GM12878 (cell line): ENCODE measurements around the gene VPS18. TPM values are rescaled to one million over a fixed set of nuclear protein-coding genes. Genes with fewer than 3 reads are reported as not detected.

Experiments
- ATAC-seq: fragments of 200-7000 bp; cut with Tn5 transposase; 3 replicates; pipeline ENCODE4 v1.9.1; 2020; ENCODE audit warnings: mild to moderate bottlenecking, moderate library complexity
- BruUV-seq: library from RNA; stranded (reverse); fragments of 400-500 nt; replicated peaks from 2 replicates; lab custom pipeline; 2021; lab: Mats Ljungman, UMichigan
- CTCF ChIA-PET: fragments of 300-600 bp; sonication (Branson Sonifier 250); formaldehyde crosslinking; extraction: SDS; loops from one replicate; lab custom pipeline; 2021; ENCODE audit warnings: inconsistent platforms; lab: Yijun Ruan, JAX
- POLR2A ChIA-PET: fragments of 350-600 bp; formaldehyde crosslinking; extraction: SDS; loops from one replicate; lab custom pipeline; 2021; ENCODE audit warnings: inconsistent platforms; lab: Charles Lee
- RAD21 ChIA-PET: fragments of 300-600 bp; sonication (Branson Sonifier 250); formaldehyde crosslinking; loops from one replicate; lab custom pipeline; 2023; ENCODE audit warnings: antibody characterized with exemption; ENCODE audit not compliant: unreplicated experiment; lab: Charles Lee
- SMC1A ChIA-PET: fragments of 300-600 bp; sonication (Branson Sonifier 250); formaldehyde crosslinking; loops from one replicate; lab custom pipeline; 2023; ENCODE audit not compliant: unreplicated experiment, uncharacterized antibody; lab: Charles Lee
- DNase-seq: peaks from one replicate; pipeline ENCODE4 v3.0.0-alpha.2; 2011; ENCODE audit warnings: low read depth, low spot score
- FAIRE-seq: peaks from 3 replicates; lab custom pipeline; 2011; peaks lifted over from hg19 to GRCh38; lab: Jason Lieb, UNC
- H2AFZ ChIP-seq: 2 replicates; pipeline ENCODE4 v1.6.0; 2011; ENCODE audit warnings: low read depth, low read length, control low read depth; ENCODE audit not compliant: control insufficient read depth
- H3K27ac ChIP-seq: 2 replicates; pipeline ENCODE4 v1.5.1; 2011; ENCODE audit warnings: control low read depth; ENCODE audit not compliant: control insufficient read depth, insufficient read depth
- H3K27me3 ChIP-seq, 2 experiments: replicated peaks in 1 of 2; 2 replicates each; pipeline versions ENCODE4 v1.6.0 to v1.6.1; 2011; ENCODE audit warnings: low read length in 1 of 2; ENCODE audit not compliant: control insufficient read depth in 2 of 2, insufficient read depth in 2 of 2
- H3K36me3 ChIP-seq, 2 experiments: 2 replicates each; pipeline ENCODE4 v1.5.1; 2011; ENCODE audit warnings: low read length in 1 of 2; ENCODE audit not compliant: control insufficient read depth in 2 of 2, insufficient read depth in 2 of 2
- H3K4me1 ChIP-seq: 2 replicates; pipeline ENCODE4 v1.6.1; 2011; ENCODE audit warnings: mild to moderate bottlenecking, low read length, moderate library complexity, mixed read lengths; ENCODE audit not compliant: control insufficient read depth, insufficient read depth
- H3K4me2 ChIP-seq: 2 replicates; pipeline ENCODE4 v1.6.0; 2011; ENCODE audit warnings: control low read depth; ENCODE audit not compliant: control insufficient read depth, insufficient read depth
- H3K4me3 ChIP-seq: fragments of 200-600 bp; sonication (generic); 2 replicates; pipeline ENCODE4 v1.5.1; 2016
- H3K79me2 ChIP-seq: 2 replicates; pipeline ENCODE4 v1.6.0; 2011; ENCODE audit warnings: low read length; ENCODE audit not compliant: control insufficient read depth, insufficient read depth
- H3K9ac ChIP-seq: 2 replicates; pipeline ENCODE4 v1.8.0; 2011; ENCODE audit warnings: low read length, control low read depth, mixed read lengths; ENCODE audit not compliant: control insufficient read depth, insufficient read depth
- H3K9me3 ChIP-seq: replicated peaks from 3 replicates; pipeline ENCODE4 v1.5.1; 2011; ENCODE audit warnings: mild to moderate bottlenecking, low read length; ENCODE audit not compliant: control insufficient read depth, insufficient read depth
- H4K20me1 ChIP-seq: 2 replicates; pipeline ENCODE4 v1.6.0; 2011; ENCODE audit not compliant: control insufficient read depth, insufficient read depth
- ASH2L ChIP-seq: fragments of 300-600, 200-600 bp; sonication (generic); IDR thresholded peaks from 2 replicates; pipeline ENCODE4 v1.6.1; 2017; ENCODE audit warnings: low read depth, mild to moderate bottlenecking, borderline replicate concordance
- BMI1 ChIP-seq: fragments of 450-650 bp; IDR thresholded peaks from 2 replicates; pipeline ENCODE4 v1.6.1; 2016; ENCODE audit warnings: mild to moderate bottlenecking, moderate library complexity, borderline replicate concordance
- CBFB ChIP-seq: IDR thresholded peaks from 2 replicates; pipeline ENCODE4 v1.6.1; 2016; ENCODE audit warnings: antibody characterized with exemption, low read depth
- CEBPB ChIP-seq, 2 experiments: fragments of 150-350 bp in 1 of 2; IDR thresholded peaks; 2 replicates each; pipeline ENCODE4 v1.6.1; 2012 to 2014; ENCODE audit warnings: low read depth in 2 of 2, low read length in 2 of 2, borderline replicate concordance in 1 of 2, inconsistent platforms in 1 of 2
- RBBP5 ChIP-seq: fragments of 200-600 bp; sonication (generic); conservative IDR thresholded peaks from 2 replicates; pipeline ENCODE4 v1.6.1; 2016
- WGBS: methylation state at CpG from one replicate; pipeline ENCODE4 v1.1.6; 2016; ENCODE audit warnings: low lambda C conversion rate; ENCODE audit not compliant: insufficient replicate concordance, insufficient coverage; ENCODE audit errors: missing lambda C conversion rate; 5-methylcytosine and 5-hydroxymethylcytosine counted together
- in situ Hi-C: fragments of 300-500 bp; cut with MboI; formaldehyde crosslinking; loops from 9 replicates; pipeline ENCODE4 v1.14.3; 2018; ENCODE audit warnings: mixed read lengths
- intact Hi-C: fragments of 100-400 bp; cut with micrococcal nuclease; formaldehyde crosslinking; loops from one replicate; pipeline ENCODE4 v1.14.2; 2022; ENCODE audit not compliant: unreplicated experiment
- polyA plus RNA-seq, 11 experiments: library from polyadenylated mRNA; depleted of rRNA in 4 of 11; unstranded in 6 of 11; stranded (reverse) in 5 of 11; fragments of >200 nt; fragmentation: Nextera tagmentation in 4 of 11; fragmentation: Illumina TruSeq in 1 of 11; extraction: Ambion mirVana in 4 of 11; extraction: Trizol in 1 of 11; gene quantifications; 1 replicate in 1 of 11; 2 replicates in 10 of 11; pipeline versions ENCODE4 v1.2.1 to v1.2.3, GENCODE V29; 2011 to 2016; ENCODE audit warnings: inconsistent platforms in 2 of 11, missing spikeins in 2 of 11, low read depth in 1 of 11
- total RNA-seq, 4 experiments: library from RNA; depleted of rRNA in 3 of 4; stranded (reverse); fragments of >200 nt in 3 of 4; fragmentation: Illumina TruSeq in 1 of 4; extraction: Trizol in 1 of 4; gene quantifications; 2 replicates each; pipeline versions ENCODE4 v1.2.1 to v1.2.3, GENCODE V29; 2013 to 2021
- TF ChIP-seq, protein P1 (sequence below): IDR thresholded peaks from 2 replicates; pipeline ENCODE4 v1.6.1; 2011; ENCODE audit warnings: borderline replicate concordance, low read depth, mild to moderate bottlenecking, moderate library complexity, low read length; ENCODE audit not compliant: insufficient read depth, poor library complexity, severe bottlenecking

Gene VPS18
- total and polyA plus RNA-seq, 10 of the 15 experiments (the other 5 are each of a cell fraction or from before 2014, with no cell fraction given), result 0.71 to 20.4 (median 10.6) TPM

DNA sequence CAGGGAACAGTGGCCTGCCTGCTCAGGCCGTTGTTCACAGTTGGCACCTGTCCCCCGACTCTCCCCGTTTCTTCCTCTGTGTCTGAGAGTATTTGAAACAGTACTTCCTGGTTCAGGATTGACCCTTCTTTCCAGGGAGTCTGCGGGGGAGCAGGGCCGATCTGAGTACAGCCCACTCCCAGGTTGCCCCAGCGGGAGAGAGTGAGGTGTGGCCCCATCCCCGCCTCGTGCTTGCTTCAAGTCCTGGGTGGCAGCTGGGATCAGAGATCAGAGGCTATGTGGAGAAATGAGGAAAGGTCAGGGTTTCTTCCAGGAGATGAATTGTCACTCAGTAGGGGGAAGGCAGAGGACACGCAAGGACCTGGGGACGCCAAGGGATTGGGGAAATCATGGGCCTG is 28.4 kb downstream of the VPS18 start:
- Histone ChIP-seq H3K27me3 (peaks cover 12 to 22% of the 10 kb centered on the region in 2 experiments), H4K20me1 (no peaks in the 10 kb centered on the region), H3K4me3 (no peak overlapping the region), H3K79me2 (no peaks in the 10 kb centered on the region), H3K4me1 (peaks cover 8% of the 10 kb centered on the region; the same call in 1 of the 2 replicates), H3K36me3 (no peaks in the 10 kb centered on the region), H2AFZ (no peak overlapping the region), H3K9me3 (no peaks in the 10 kb centered on the region), H3K27ac (no peak overlapping the region), H3K9ac (no peak overlapping the region), H3K4me2 (no peak overlapping the region)
- ATAC-seq, result no peak
- no peak for FAIRE-seq
- no peak for TF ChIP-seq ASH2L
- intact Hi-C loops (no loop called here), in situ Hi-C loops (loop anchor here (5.0 kb wide), 1 partner anchor 100 kb away; no protein-coding TSS in a partner anchor)
- no peak for DNase-seq
- ChIA-PET CTCF (interaction anchor here (3.8 kb wide), 1 partner anchor 18 kb away, joined by 18 read pairs; no protein-coding TSS in a partner anchor), SMC1A (no interaction called here), RAD21 (no interaction called here), POLR2A (no interaction called here)
- no TSS peak for BruUV-seq
- WGBS, result 43% methylated on average over 10 of the region's 10 CpGs

DNA sequence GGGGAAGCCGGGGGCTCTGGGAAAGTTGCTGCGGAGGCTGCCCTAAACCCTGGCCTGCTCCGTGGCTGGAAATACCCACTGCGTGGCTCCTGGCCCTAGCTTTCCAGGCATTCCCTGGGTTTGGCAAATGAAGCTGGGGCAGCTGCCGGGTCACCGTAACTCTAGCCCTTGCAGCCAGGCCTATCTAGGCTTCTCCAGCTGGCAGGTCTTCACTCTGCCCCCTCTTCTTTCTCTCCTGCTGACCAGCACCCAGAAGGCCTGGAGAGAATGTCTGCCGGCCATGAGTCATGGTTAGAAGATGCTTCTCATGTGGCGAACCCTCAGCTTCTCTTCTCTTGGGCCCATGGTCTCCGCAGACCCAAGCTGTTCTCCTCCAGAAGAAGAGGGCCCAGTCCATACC is 29.3 kb downstream of the VPS18 start:
- ATAC-seq (no peak), FAIRE-seq (no peak), DNase-seq (no peak)
- Histone ChIP-seq H3K27me3 (peaks cover 15 to 25% of the 10 kb centered on the region in 2 experiments), H3K36me3 (no peaks in the 10 kb centered on the region), H3K9me3 (no peaks in the 10 kb centered on the region), H3K9ac (no peak overlapping the region), H3K4me3 (no peak overlapping the region), H3K4me1 (peaks cover 11% of the 10 kb centered on the region), H3K4me2 (no peak overlapping the region), H3K27ac (no peak overlapping the region), H4K20me1 (no peaks in the 10 kb centered on the region), H2AFZ (no peak overlapping the region), H3K79me2 (no peaks in the 10 kb centered on the region)
- BruUV-seq, result no TSS peak
- WGBS, result 49% methylated on average over 9 of the region's 9 CpGs
- RAD21 ChIA-PET, result interaction anchor here (1.0 kb wide), 1 partner anchor 19 kb away, joined by 3 read pairs; no protein-coding TSS in a partner anchor
- SMC1A ChIA-PET, result no interaction called here
- in situ Hi-C loops (loop anchor here (5.0 kb wide), 1 partner anchor 99 kb away; no protein-coding TSS in a partner anchor), intact Hi-C loops (no loop called here)
- no peak for TF ChIP-seq CEBPB (IDR thresholded peaks at IDR 0.05; ENCODE audit: borderline replicate concordance in 1 of 2, low read depth in 2 of 2, low read length in 2 of 2)
- TF ChIP-seq RBBP5, result no peak
- TF ChIP-seq BMI1, result no peak
- TF ChIP-seq, protein P1, sequence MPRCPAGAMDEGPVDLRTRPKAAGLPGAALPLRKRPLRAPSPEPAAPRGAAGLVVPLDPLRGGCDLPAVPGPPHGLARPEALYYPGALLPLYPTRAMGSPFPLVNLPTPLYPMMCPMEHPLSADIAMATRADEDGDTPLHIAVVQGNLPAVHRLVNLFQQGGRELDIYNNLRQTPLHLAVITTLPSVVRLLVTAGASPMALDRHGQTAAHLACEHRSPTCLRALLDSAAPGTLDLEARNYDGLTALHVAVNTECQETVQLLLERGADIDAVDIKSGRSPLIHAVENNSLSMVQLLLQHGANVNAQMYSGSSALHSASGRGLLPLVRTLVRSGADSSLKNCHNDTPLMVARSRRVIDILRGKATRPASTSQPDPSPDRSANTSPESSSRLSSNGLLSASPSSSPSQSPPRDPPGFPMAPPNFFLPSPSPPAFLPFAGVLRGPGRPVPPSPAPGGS, result no peak
- TF ChIP-seq CBFB, result no peak
- POLR2A ChIA-PET, result no interaction called here
- CTCF ChIA-PET, result interaction anchor here (1.6 to 3.8 kb wide), 2 partner anchors 9 to 18 kb away, joined by 3 to 18 read pairs; no protein-coding TSS in a partner anchor
